HG02973 (cell line): ENCODE data around the gene COL5A2.

ENCODE experiments used
- ATAC-seq: cut with Tn5 transposase; IDR thresholded peaks from one replicate; pipeline ENCODE4 v1.9.1; 2021; ENCODE audit warnings: moderate library complexity; ENCODE audit not compliant: unreplicated experiment

The COL5A2 gene

DNA sequence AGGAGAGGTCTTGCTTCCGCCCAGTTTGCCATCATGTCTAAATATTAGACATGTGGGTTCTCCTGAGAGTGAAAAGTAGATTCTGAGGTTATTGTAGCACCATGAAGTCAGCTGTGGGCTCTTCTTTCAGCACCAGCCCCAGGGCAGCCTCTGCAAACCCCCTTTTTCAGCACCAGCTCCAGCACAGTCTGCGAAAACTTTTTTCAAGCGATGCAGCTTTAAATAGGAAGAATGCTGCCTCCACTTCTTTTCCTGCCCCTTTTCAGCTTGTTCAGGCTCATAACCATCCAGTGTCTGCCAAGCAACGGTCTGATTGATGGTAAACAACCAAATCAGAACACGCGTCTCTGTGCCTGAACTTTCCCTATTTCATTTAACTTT is at the start of gene COL5A2:
TSS of gene COL5A2 (minus strand) at position 192 of the 381 bp plus-strand sequence. CDS start at position 35, 157 bp downstream.
- ATAC-seq, result no peak

DNA sequence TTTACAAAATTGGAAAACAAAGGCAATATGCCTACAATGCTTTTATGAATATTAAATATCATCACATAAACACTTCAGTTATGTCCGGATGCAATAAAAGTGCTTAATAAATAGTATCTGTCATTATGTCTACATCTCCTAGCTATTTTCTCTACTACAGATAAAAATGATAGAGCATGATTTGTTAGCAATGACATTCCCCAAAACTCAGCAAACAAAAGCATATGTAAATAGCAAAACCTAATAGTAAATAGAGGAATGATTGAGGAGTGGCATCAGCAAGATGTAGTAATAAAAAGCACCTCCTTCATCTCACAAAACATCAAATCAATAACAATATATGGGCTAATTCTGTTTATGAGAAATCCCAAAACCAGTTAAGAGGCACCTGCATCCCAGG is 46.5 kb upstream of the COL5A2 start:
- no peak for ATAC-seq

DNA sequence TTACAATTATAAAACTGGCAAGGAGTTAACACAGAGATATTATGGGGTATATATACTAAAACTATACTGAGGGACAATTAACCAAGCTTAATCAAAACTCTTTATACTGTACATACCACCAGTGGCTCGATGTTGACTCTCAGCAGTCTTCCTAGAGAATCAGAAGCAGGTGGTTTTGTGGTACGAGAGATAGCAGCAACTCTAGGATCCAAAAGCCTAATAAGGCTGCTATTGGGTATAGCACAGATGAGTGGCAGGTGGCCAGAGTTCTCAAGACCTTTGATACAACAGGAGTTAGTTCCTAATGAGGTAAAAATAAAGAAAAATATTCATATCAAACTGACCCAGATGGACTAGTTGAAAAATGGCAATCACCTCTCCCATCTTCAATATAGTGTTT is 45.5 kb upstream of the COL5A2 start:
- ATAC-seq, result no peak

DNA sequence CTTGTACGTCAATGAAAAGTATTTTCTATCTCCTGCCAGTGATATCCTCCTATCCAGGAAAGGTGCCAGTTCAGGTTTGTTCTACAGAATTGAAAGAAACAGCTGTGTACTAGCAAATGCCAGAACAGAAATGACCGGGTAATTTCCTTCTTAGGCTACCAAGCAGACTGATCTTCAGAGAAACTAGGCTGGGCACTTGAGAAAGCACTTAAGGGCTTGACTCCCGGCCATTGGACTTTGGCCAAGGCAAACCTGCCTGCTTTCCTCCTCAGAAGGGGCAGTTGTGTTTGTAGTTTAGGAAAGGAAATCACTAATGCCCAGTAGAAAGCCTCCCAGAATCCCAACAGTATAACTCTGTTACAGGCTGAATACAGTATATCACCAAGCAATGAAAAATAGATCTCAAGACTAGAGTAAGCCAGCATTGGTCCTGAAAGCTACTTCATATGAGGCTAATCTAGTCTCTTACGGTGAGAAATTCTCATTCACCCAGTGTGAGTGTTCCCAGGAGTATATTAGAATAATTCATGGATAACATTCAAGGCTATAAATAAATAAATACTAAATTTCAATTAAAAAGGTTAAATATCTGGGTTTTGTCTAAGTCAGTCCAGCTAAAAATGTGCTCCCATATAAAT is 43.0 kb upstream of the COL5A2 start:
- ATAC-seq, result no peak

DNA sequence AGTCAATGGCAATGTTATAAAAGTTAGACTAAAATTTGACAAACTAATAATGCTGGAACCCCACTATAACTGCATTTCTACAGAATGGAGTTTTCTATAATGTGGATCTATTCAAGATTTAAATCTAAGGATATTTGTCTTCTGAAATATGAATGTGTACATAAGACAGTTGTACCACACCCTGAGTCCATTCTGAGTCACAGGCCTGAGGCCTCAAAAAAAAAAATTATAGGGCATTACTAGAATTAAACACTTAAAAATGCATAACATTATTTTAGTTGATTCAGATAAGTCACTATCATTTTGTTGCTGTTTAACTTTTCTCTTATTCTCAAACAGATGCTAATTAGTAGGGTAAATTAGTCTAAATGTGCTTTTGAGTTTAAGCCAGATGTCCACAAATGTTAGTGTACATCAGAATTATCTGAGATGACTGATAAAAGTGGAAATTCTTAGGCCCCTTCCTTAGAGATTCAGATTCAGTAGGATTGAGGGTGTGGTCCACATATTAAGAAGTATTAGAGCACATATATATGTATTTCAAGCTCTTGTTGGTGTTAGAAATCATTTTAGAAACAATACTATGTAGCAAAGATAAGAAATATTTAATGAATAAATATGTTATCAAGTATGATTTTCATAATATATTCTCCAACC is 42.4 kb upstream of the COL5A2 start:
- no peak for ATAC-seq

DNA sequence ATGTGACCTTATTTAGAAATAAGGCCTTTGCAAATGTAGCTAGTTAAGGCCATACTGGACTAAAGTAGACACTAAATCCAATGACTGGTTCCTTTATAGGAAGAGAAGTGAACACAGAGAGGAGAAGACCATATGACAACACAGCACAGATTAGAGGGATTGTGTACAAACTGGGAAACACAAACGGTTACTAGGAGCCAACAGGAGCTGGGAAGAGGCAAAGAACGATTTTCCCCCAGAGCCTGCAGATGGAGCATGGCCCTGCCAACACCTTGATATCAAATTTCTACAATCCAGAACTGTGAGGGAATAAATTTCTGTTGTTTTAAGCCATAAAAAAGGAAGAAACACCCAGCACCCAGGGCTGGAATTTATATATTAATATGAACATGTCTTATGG is 38.7 kb upstream of the COL5A2 start:
- no peak for ATAC-seq

DNA sequence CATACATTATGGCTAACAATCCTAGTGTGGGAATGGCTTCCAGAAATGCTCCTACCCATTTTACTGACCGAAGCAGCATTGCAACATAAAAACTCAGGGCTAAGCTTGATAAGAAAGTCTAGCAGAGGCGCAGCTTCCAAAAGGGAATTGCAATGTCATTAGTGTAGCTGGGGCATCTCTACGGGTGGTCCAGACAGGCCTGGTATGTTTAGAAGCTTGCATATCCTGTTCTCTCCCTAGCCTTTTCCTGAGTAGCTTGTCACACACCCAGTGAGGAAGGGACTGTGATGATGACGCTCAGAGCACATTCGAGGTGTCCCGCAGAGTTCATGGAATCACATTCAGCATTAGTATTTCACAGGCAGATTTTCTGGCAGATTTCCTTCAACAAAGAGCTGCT is 38.0 kb upstream of the COL5A2 start:
- ATAC-seq, result no peak

DNA sequence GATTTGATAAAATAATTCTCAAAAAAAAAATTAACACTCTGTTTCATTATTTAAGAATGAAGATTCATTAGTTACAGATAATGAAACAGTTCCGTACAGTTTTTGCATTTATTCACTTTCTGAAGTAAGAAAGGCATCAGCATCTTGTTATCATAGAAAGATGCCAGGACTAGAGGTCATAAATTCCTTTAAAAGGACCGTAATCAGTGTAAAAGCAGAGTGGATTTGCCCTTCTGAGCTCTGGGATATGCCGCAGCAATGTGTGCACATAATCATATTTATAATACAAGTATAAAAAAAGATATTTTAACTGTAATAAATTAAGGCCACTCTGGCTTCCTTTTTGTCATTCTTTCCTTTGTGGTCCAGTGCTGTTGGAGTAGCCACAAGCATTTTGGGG is 37.5 kb upstream of the COL5A2 start:
- no peak for ATAC-seq

DNA sequence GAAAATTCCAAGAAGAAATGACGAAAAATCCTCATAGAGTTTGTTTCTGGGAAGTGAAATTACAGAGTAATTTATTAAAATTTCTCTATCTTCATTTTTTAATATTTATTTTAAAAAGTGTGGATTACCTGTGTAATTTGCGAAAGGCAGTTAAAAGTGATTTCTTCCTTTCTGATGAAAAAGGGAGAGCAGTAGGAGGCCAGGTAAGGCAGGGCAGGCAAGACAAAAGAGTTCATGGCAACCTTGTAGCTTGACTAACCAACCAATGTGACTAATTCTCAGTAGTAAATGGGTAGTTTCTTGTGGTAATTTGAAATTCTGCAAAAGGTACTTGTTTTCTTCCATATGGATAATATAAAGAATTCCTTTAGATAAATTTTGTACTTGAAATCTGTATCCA is 34.9 kb upstream of the COL5A2 start:
- no peak for ATAC-seq

DNA sequence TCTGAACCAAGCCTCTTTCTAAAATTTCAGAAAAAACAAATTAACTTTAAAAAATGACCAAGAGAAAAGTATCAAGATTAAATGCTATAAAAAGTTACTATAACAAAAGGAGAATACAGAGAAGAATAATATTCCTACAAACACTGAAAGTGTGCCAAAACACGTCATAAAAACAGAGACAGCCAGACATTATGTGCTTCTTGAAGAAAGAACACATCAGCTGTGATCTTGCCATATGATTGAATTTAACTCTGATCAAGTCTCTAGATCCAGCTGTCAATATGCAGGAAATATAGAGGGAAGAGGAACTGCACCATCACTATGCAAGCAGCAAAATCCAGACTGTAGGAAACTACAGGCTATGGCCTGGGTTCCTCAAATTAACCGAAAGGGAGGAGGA is 33.7 kb upstream of the COL5A2 start:
- no peak for ATAC-seq

DNA sequence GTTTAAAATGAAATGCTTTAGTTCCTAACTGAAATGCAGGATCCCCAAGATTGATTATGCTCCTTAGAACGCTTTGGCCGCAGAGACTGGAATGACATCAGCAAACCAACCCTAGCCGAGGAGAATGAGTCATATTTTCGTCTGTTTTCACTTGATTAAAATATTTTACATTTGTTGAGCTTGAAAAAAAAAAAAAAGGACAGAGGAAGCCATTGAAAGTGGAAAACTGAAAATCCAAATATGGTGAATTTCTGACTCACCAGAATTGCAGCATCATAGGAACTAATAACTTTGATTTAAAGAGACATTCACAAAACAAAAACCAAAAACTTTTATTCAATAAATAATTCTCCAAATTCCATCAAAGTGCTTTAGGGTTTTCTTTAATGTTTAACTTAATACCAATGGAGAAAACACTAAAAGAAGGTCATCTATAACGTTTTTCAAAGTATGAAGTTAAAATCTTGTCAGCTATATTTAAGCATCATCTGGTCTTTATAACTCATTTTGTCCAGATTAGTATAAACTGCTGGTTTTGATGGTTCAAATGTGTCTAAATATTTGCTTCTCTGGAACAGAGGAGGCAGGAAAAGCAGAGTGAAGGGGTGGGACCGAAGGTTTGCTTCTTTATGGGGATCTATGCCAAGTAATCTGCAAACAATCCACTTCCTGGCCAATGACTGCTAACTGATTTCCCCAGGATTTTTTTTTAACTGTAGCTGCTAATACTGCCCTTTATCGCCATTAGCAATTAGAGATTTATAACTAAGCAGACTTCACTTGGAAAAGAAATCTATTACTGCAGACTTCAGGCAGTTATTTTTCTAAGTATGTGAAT is 30.9 kb upstream of the COL5A2 start:
- no peak for ATAC-seq

DNA sequence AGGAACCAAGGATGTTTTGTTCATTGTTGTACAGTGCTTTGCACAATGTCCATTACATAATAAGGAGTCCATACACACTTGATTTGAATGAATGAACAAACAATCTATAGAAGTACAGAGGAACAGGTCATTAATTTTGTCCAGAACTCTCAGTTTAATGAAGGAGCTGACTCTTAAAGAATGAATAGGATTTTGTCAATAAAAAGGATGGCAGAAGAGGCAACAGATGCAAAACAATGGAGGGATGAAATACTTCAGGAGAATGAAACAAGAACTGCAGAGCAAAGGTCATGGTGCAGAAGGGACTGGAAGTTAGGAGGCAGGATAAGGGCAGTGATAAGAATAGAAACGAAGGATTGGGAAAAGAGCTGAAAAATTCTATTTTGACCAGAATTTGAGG is 28.7 kb upstream of the COL5A2 start:
- ATAC-seq, result no peak

DNA sequence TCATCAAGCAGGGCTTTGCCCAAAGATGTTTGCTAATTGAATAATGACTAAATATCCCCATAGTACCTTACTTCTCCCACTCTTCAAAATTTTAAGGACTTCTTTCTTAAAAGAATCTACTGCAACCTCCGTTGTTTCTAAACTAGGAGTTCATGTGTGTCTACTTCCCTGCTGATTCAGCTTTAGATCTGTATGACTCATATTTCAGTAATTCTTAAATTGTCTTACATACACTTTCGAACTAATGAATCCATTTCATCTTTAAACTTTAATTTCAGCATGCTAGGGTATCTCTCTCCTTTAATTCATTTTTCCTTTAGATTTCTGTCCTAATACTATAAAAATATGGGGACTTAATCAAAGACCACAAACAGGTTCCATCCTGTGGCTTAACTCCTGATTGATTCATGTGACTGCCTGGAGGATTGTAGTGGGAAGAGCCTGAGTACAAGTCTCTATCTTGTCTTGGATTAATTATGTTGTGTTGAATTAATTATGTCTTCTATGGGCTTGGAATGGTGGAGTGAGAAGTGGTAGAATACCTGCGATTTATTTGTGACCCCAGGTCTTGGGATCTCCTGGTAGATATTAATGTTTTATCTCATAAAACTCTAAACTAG is 24.9 kb upstream of the COL5A2 start:
- no peak for ATAC-seq

DNA sequence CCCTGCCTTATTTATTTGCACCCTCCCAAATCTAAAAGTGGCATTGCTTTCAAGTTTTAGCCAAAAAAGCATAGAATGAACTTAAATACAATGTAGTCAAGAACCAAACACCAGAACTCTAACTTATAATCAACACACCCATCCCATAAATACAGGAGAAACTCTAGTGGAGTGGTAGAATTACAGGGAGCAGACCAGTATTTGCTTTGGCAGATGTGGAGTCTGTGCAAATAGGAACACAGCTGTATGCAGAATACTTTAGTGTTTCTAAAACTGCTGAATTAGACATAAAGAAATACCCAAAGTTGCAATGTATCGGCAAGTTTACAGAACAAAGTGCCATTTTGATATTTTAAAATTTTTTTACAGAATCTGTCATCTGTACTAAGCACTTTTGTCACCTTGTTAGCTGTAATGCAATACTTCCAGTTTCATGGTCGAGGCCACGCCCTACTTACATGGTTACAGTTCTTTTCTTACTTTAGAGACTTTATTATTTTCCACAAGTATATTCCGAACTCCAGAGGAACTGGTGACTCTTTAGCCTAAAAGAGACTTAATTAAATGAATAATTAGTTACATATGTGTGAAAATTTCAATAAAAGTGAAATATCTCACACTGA is 23.7 kb upstream of the COL5A2 start:
- no peak for ATAC-seq

DNA sequence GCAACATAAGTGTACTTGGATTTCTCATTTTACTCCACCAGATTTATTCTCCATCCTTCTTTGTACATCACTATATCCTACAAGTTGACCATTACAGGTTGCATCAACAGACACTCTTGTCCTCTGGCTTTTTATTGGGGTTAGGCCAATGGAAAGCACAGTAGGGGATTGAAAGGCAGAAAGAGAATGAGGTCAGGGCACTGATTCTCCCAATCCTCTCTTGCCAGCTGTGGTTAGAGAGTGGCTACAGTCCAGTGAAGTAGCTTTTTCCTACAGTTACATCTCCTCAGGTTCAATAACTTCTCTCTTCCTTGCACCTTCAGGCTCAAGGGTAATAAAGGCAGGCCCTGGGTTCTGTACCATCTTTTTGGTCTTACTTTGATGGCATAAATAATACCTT is 20.2 kb upstream of the COL5A2 start:
- no peak for ATAC-seq

DNA sequence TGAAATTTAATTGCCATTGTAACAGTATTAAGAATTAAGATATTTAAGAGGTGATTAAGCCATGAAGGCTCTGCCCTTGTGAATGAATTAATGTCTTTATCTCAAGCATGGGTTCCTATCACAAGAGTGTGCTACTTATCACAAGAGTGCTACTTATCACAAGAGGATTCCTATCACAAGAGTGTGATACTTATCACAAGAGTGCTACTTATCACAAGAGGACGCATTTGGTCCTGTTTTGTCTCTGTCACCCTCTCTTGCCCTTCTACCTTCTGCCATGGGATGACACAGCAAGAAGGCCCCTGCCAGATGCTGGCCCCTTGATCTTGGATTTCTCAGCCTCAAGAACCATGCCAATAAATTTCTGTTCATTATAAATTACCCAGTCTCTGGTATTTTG is 13.2 kb upstream of the COL5A2 start:
- no peak for ATAC-seq

DNA sequence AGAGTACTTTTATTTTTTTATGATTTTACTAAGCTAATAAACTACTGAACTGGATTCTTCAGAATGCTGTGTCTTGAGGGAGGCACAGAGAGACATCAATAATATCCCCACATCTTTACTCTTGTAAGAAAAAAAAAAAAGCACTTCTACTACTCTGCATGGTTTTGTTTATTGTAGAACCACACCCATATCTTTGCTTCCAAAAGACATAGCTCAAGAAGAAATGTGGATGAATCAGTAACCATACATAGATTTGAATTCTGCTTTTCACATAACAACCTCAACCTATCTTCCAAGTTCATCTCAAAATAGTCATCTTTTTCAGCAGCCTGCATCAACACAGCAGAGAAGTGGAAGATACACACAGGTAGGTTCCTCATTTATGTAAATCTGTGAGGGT is 12.2 kb upstream of the COL5A2 start:
- no peak for ATAC-seq

DNA sequence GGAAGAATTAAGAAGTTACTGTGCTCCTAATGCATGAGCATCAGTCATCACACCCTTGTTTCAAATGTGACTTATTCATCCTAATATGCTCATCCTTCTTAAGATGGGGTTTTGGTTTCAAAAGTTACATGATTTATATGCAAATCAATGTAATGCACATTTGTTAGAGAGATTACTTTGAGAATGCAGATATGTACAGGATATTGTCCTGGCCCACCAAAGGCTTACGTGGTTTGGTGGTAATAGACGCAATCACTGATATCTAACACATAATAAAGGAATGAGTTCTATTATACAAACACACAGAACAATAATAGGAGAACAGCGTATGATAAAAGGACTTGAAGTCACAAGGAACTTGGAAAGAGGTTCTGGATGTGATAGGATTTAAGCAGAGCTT is 11.1 kb upstream of the COL5A2 start:
- no peak for ATAC-seq

DNA sequence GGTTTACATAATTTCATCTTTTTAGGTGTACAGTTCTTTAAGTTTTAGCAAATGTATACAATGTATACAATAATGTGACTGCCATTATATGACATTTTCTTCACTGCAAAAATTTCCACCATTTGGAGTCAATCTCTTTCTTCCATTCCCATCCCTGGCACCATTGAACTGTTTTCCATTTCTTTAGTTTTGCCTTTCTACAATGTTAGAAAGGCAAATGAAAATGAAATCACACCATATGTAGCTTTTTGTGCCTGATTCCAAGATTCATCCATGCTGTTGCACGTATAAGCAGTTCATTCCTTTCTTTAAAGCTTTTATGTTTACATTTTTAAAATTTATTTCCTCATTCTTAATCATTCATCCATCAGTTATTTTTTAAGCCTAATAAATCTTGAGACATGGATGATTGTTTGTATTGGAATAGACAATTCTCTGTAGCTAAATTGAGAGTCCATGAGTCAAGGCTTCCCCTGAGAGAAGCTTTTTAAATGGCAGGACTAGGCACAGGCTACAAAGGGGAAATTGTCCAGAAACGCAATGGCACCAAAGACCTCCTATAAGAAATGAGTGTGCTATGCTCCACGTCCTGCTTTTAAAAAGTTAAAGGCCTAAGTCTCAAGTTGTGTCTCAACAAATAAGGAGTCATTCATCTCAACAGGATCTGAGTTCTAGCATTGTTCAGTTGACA is 8.7 kb upstream of the COL5A2 start:
- no peak for ATAC-seq

DNA sequence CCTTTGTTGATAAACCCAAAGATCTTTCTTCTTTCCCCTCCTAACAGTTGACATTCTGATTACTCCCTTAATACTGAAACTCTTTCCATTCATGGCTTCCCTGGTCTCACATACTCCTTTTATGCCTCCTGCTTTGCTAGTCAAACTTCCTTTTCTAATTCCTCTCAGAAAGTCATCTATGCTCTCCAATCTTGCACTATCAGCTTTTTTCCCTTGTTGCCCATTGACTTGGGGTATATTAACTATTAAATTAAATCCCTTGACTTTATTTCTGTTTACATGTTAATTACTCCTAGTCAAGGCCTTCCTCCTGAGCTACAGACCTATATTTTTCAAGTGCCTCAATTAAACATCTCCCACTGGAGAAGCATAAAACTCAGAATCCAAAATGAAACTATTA is 3.6 kb upstream of the COL5A2 start:
- no peak for ATAC-seq

DNA sequence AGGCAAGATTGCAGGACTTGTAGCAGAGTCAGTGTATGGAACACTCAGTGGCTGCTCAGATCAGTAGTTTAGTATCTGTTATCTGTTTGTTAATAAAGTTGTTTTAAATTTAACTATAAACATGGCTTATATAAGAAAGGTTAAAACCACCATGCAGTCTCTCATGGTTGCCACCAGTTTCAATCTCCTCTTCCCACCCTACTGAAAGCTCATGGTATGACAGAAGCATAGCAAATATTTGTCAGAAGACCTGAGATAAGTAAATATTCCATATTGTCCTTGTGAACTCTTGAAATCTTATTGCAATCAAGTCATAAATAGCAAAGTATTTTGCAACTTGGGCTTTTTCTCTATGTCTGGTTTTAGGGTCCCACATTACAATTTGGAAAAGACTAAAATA is 2.1 kb upstream of the COL5A2 start:
- no peak for ATAC-seq
